Activated T-helper 2 cell treated with anti-CD3 and anti-CD28 coated beads, Interferon-gamma antibody, Interleukin-2, Interleukin-4, amounts not matched to agents 10 μg/mL and 5 μg/mL and 100 μg/mL, durations not matched to agents 14 hours and 24 hours and 36 hours (primary cell): Measurements from ENCODE around the gene NTF4. TPM values are rescaled to one million over a fixed set of nuclear protein-coding genes. Genes with fewer than 3 reads are reported as not detected.

Source experiments
- DNase-seq: peaks from one replicate; pipeline ENCODE4 v3.0.0; 2021; ENCODE audit warnings: low spot score
- H3K27ac Mint-ChIP-seq: one replicate; pipeline ENCODE4 v1.8.0; 2021; ENCODE audit warnings: mixed read lengths
- H3K27me3 Mint-ChIP-seq: one replicate; pipeline ENCODE4 v1.8.0; 2021; ENCODE audit warnings: low read depth, mixed read lengths
- H3K36me3 Mint-ChIP-seq: one replicate; pipeline ENCODE4 v1.8.0; 2021; ENCODE audit warnings: low read depth, mixed read lengths
- H3K4me1 Mint-ChIP-seq: one replicate; pipeline ENCODE4 v1.8.0; 2021; ENCODE audit warnings: low read depth, mixed read lengths
- H3K4me3 Mint-ChIP-seq: one replicate; pipeline ENCODE4 v1.8.0; 2021; ENCODE audit warnings: low read depth, mild to moderate bottlenecking, moderate library complexity, mixed read lengths
- H3K9me3 Mint-ChIP-seq: one replicate; pipeline ENCODE4 v1.8.0; 2021; ENCODE audit warnings: mixed read lengths
- intact Hi-C: fragments of 100-400 bp; cut with micrococcal nuclease; formaldehyde crosslinking; loops from one replicate; pipeline ENCODE4 v1.15.1; 2023
- total RNA-seq: library from RNA; stranded (reverse); gene quantifications from 2 replicates; pipeline ENCODE4 v1.2.3, GENCODE V29; 2022

Gene NTF4, protein sequence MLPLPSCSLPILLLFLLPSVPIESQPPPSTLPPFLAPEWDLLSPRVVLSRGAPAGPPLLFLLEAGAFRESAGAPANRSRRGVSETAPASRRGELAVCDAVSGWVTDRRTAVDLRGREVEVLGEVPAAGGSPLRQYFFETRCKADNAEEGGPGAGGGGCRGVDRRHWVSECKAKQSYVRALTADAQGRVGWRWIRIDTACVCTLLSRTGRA
- total RNA-seq: not detected in 2 replicates

GRCh38 chr19:49064768-49065611, at the start of gene NTF4:
NTF4 (minus strand) TSS chr19:49064818; CDS start chr19:49061997, 2,821 bp downstream.
- DNase-seq: no peak
- peaks cover 63% of the 10 kb centered on the region for H3K27me3 Mint-ChIP-seq
- no peak within 1 kb of the TSS for H3K27ac Mint-ChIP-seq
- intact Hi-C loops: no loop called here
- no peak within 1 kb of the TSS for H3K4me3 Mint-ChIP-seq
- H3K9me3 Mint-ChIP-seq: no peaks in the 10 kb centered on the region
- H3K4me1 Mint-ChIP-seq: no peaks in the 10 kb centered on the region
- H3K36me3 Mint-ChIP-seq: no peaks in the 10 kb centered on the region

GRCh38 chr19:49113762-49114629, 49.4 kb upstream of the NTF4 start, which contains the start of gene LIN7B:
LIN7B (plus strand) TSS chr19:49114370; CDS start chr19:49114405, 35 bp downstream.
- DNase-seq: peak; percentile 73
- H3K4me3 Mint-ChIP-seq: peak within 1 kb of the TSS; percentile 81
- H3K4me1 Mint-ChIP-seq: peaks cover 14% of the 10 kb centered on the region
- peaks cover 5% of the 10 kb centered on the region for H3K36me3 Mint-ChIP-seq
- H3K27ac Mint-ChIP-seq: peak within 1 kb of the TSS; percentile 60
- intact Hi-C loops: loop anchor here (5.0 kb wide), 1 partner anchor 33 kb away; no protein-coding TSS in a partner anchor
- H3K27me3 Mint-ChIP-seq: no peaks in the 10 kb centered on the region
- no peaks in the 10 kb centered on the region for H3K9me3 Mint-ChIP-seq

- intact Hi-C loops: loop anchor here (5.0 kb wide), 1 partner anchor 36 kb away; no protein-coding TSS in a partner anchor
- H3K9me3 Mint-ChIP-seq: no peaks in the 10 kb centered on the region
- H3K36me3 Mint-ChIP-seq: peaks cover 26% of the 10 kb centered on the region
- DNase-seq: no peak
- no peaks in the 10 kb centered on the region for H3K27me3 Mint-ChIP-seq
- H3K4me1 Mint-ChIP-seq: peaks cover 9% of the 10 kb centered on the region
- no peak overlapping the region for H3K27ac Mint-ChIP-seq
- H3K4me3 Mint-ChIP-seq: no peak overlapping the region
Measured at GRCh38 chr19:49111218-49111998, 46.8 kb upstream of the NTF4 start.

GRCh38 chr19:49110567-49110966, 45.9 kb upstream of the NTF4 start:
- no peak for DNase-seq
- intact Hi-C loops: loop anchor here (5.0 kb wide), 1 partner anchor 37 kb away; no protein-coding TSS in a partner anchor
- Mint-ChIP-seq H3K36me3 (peaks cover 34% of the 10 kb centered on the region), H3K27ac (no peak overlapping the region), H3K9me3 (no peaks in the 10 kb centered on the region), H3K4me1 (peaks cover 9% of the 10 kb centered on the region), H3K4me3 (no peak overlapping the region), H3K27me3 (no peaks in the 10 kb centered on the region)

GRCh38 chr19:49109569-49110233, 45.1 kb upstream of the NTF4 start:
- Mint-ChIP-seq H3K9me3 (no peaks in the 10 kb centered on the region), H3K27me3 (no peaks in the 10 kb centered on the region), H3K27ac (no peak overlapping the region), H3K36me3 (peaks cover 43% of the 10 kb centered on the region), H3K4me1 (peaks cover 6% of the 10 kb centered on the region), H3K4me3 (no peak overlapping the region)
- intact Hi-C loops: loop anchor here (5.0 kb wide), 1 partner anchor 38 kb away; no protein-coding TSS in a partner anchor
- DNase-seq: no peak

DNA sequence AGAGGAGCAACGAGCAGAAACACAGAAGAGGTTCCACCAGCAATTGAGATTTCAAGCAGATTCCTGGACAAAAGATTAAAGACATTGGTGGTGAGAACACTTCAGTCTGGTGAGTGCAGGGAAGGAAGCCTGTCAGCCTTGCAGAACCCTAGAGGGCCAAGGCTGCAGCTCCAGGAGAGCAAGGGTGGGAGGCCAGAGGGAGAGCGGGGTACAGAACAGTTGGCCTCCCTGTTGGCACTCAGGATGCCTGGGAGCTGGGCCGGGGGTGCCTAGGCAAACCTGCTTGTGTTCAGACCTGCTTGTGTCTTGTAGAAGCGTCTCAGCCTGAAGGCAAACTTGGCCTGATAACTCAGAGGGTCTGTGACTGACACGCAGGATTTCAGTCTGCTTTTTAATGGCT, 44.4 kb upstream of the NTF4 start:
- Mint-ChIP-seq H3K27ac (no peak overlapping the region), H3K4me3 (no peak overlapping the region), H3K4me1 (peaks cover 6% of the 10 kb centered on the region), H3K9me3 (no peaks in the 10 kb centered on the region), H3K27me3 (no peaks in the 10 kb centered on the region), H3K36me3 (peaks cover 48% of the 10 kb centered on the region)
- intact Hi-C loops: no loop called here
- no peak for DNase-seq

GRCh38 chr19:49107625-49108459, 43.2 kb upstream of the NTF4 start:
- H3K36me3 Mint-ChIP-seq: peaks cover 55% of the 10 kb centered on the region
- no peak overlapping the region for H3K4me3 Mint-ChIP-seq
- H3K9me3 Mint-ChIP-seq: no peaks in the 10 kb centered on the region
- H3K4me1 Mint-ChIP-seq: no peaks in the 10 kb centered on the region
- intact Hi-C loops: no loop called here
- no peak for DNase-seq
- no peak overlapping the region for H3K27ac Mint-ChIP-seq
- no peaks in the 10 kb centered on the region for H3K27me3 Mint-ChIP-seq

DNA sequence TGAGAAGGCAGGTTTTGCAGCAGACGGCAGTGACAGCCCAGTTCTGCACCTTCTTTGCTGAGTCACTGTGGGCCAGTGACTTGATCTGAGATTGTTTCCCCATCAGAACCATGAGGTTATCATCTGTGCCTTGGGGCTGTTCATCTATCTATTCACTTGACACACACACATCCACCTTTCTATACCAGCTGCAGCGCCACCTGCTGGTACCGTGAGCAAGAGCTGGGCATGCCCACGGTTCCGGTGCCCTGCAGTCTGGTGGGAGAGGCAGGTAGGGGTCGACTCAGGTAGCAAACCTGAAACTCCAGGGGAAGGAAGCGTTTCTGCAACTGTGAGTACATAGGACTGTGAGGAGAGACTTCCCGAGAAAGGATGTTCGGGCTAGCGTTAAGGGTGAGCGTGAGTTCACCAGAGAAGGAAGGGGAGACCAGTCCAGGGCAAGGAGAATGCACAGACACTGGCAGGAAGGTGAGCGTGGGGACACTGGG, 42.1 kb upstream of the NTF4 start:
- Mint-ChIP-seq H3K27me3 (no peaks in the 10 kb centered on the region), H3K9me3 (no peaks in the 10 kb centered on the region), H3K4me3 (no peak overlapping the region), H3K27ac (no peak overlapping the region), H3K36me3 (peaks cover 63% of the 10 kb centered on the region), H3K4me1 (no peaks in the 10 kb centered on the region)
- peak; percentile 46 for DNase-seq
- intact Hi-C loops: no loop called here

GRCh38 chr19:49104229-49104864, 39.7 kb upstream of the NTF4 start:
- no peaks in the 10 kb centered on the region for H3K4me1 Mint-ChIP-seq
- H3K27ac Mint-ChIP-seq: no peak overlapping the region
- H3K36me3 Mint-ChIP-seq: peaks cover 81% of the 10 kb centered on the region
- intact Hi-C loops: no loop called here
- no peak for DNase-seq
- H3K9me3 Mint-ChIP-seq: no peaks in the 10 kb centered on the region
- no peaks in the 10 kb centered on the region for H3K27me3 Mint-ChIP-seq
- H3K4me3 Mint-ChIP-seq: no peak overlapping the region

- Mint-ChIP-seq H3K9me3 (no peaks in the 10 kb centered on the region), H3K36me3 (peaks cover 81% of the 10 kb centered on the region), H3K27ac (no peak overlapping the region), H3K4me3 (no peak overlapping the region), H3K4me1 (no peaks in the 10 kb centered on the region), H3K27me3 (no peaks in the 10 kb centered on the region)
- intact Hi-C loops: no loop called here
- DNase-seq: no peak
Measured at GRCh38 chr19:49103331-49104085, 38.9 kb upstream of the NTF4 start.
